ENCODE results near the gene ZYX. TPM values are rescaled to one million over a fixed set of nuclear protein-coding genes. Genes with fewer than 3 reads are reported as not detected.

Gene ZYX
- 17.6 to 77.8 TPM (median 22.5 TPM) in 3 replicates for polyA plus RNA-seq
- polyA plus RNA-seq (2011; ENCODE audit: low read depth) = 43.5 TPM
- 58.1 and 116 TPM in 2 replicates for polyA plus RNA-seq (2011; cell fraction: cytosol; rRNA removed)
- polyA plus RNA-seq (2011; cell fraction: nucleus; rRNA removed) = 102 and 140 TPM in 2 replicates
- 129 and 217 TPM in 2 replicates for polyA plus RNA-seq (2012; ENCODE audit: low replicate concordance)
- 42.3 to 427 TPM (median 56.3 TPM) in 3 replicates for polyA minus RNA-seq
- polyA minus RNA-seq (2011; cell fraction: cytosol; rRNA and poly(A)+ RNA removed) = 202 TPM
- 53.6 and 67.5 TPM in 2 replicates for polyA minus RNA-seq (2011; cell fraction: nucleus; rRNA and poly(A)+ RNA removed)

GRCh38 chr7:143380646-143381426, at the start of gene ZYX:
TSS of gene ZYX (plus strand) at chr7:143381345. CDS start at chr7:143381572, 227 bp downstream.
- no peak for FAIRE-seq

DNA sequence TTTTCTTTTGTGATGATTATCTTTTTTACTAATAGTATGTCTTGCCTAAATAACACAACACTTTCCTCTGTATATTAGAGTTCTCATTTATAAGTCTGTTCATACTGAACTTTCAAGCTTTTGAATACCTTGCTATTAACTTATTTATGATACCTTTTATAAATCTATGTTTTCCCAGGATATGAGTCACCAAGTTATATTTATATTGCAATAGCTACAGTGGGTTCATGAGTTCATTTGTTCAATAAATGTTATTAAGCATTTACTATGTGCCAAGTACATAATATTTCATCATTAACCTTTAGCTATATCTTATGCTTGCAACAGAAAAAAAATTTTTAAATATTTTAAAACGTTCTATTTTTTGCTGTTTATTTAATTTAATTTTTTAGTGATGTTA, 46.9 kb upstream of the ZYX start:
- Histone ChIP-seq H3K4me3 (ENCODE audit: control insufficient read depth in 2 of 3, extremely low read depth in 1 of 3, insufficient read depth in 2 of 3, low read depth in 1 of 3, low read length in 3 of 3) (no peak overlapping the region), H3K9ac (ENCODE audit: control insufficient read depth, extremely low read depth, insufficient read depth, low read length) (no peak overlapping the region), H3K9me3 (ENCODE audit: control insufficient read depth, low read depth, low read length) (no peaks in the 10 kb centered on the region), H3K36me3 (ENCODE audit: control insufficient read depth in 2 of 2, extremely low read depth in 1 of 2, insufficient read depth in 2 of 2, low read length in 2 of 2) (no peaks in the 10 kb centered on the region), H3K9me1 (ENCODE audit: control insufficient read depth, extremely low read depth, insufficient read depth, low read length) (peaks cover 3% of the 10 kb centered on the region), H3K4me2 (ENCODE audit: control insufficient read depth, extremely low read depth, insufficient read depth, low read depth, low read length) (no peak overlapping the region), H3K79me2 (ENCODE audit: control insufficient read depth, insufficient read depth, low read length) (no peaks in the 10 kb centered on the region), H4K20me1 (ENCODE audit: control insufficient read depth, extremely low read depth, insufficient read depth, low read length) (no peaks in the 10 kb centered on the region), H3K4me1 (ENCODE audit: control insufficient read depth, extremely low read depth, insufficient read depth, low read length) (peaks cover 14% of the 10 kb centered on the region), H2AFZ (ENCODE audit: control insufficient read depth, low read length) (no peak overlapping the region), H3K27me3 (ENCODE audit: control insufficient read depth, extremely low read depth, insufficient read depth, low read length) (no peaks in the 10 kb centered on the region), H3K27ac (ENCODE audit: control insufficient read depth, insufficient read depth, low read length) (no peak overlapping the region)
- FAIRE-seq (no peak), DNase-seq (ENCODE audit: low read depth, low spot score) (no peak)
- dilution Hi-C loops (cut with MboI; ENCODE audit: extremely low pct_ligation_motif_present, low sequenced_read_pairs) = no loop called here
- no peak for TF ChIP-seq EZH2 (IDR thresholded peaks at IDR 0.05; ENCODE audit: low read length)

More at GRCh38 chr7:143380646-143381426, at the start of gene ZYX:
- Histone ChIP-seq H3K9ac (ENCODE audit: control insufficient read depth, extremely low read depth, insufficient read depth, low read length) (peak within 1 kb of the TSS; percentile 91), H4K20me1 (ENCODE audit: control insufficient read depth, extremely low read depth, insufficient read depth, low read length) (peaks cover 20% of the 10 kb centered on the region), H3K79me2 (ENCODE audit: control insufficient read depth, insufficient read depth, low read length) (peaks cover 43% of the 10 kb centered on the region), H3K27me3 (ENCODE audit: control insufficient read depth, extremely low read depth, insufficient read depth, low read length) (no peaks in the 10 kb centered on the region), H2AFZ (ENCODE audit: control insufficient read depth, low read length) (peak within 1 kb of the TSS; percentile 46), H3K4me3 (ENCODE audit: control insufficient read depth in 2 of 3, extremely low read depth in 1 of 3, insufficient read depth in 2 of 3, low read depth in 1 of 3, low read length in 3 of 3) (peak within 1 kb of the TSS; percentile 75 to 92 (median 82)), H3K27ac (ENCODE audit: control insufficient read depth, insufficient read depth, low read length) (peak within 1 kb of the TSS; percentile 92), H3K9me3 (ENCODE audit: control insufficient read depth, low read depth, low read length) (no peaks in the 10 kb centered on the region), H3K4me1 (ENCODE audit: control insufficient read depth, extremely low read depth, insufficient read depth, low read length) (peaks cover 44% of the 10 kb centered on the region), H3K4me2 (ENCODE audit: control insufficient read depth, extremely low read depth, insufficient read depth, low read depth, low read length) (peak within 1 kb of the TSS; percentile 98), H3K9me1 (ENCODE audit: control insufficient read depth, extremely low read depth, insufficient read depth, low read length) (peaks cover 6% of the 10 kb centered on the region), H3K36me3 (ENCODE audit: control insufficient read depth in 2 of 2, extremely low read depth in 1 of 2, insufficient read depth in 2 of 2, low read length in 2 of 2) (peaks cover 12 to 19% of the 10 kb centered on the region in 2 experiments)
- TF ChIP-seq, protein P1, sequence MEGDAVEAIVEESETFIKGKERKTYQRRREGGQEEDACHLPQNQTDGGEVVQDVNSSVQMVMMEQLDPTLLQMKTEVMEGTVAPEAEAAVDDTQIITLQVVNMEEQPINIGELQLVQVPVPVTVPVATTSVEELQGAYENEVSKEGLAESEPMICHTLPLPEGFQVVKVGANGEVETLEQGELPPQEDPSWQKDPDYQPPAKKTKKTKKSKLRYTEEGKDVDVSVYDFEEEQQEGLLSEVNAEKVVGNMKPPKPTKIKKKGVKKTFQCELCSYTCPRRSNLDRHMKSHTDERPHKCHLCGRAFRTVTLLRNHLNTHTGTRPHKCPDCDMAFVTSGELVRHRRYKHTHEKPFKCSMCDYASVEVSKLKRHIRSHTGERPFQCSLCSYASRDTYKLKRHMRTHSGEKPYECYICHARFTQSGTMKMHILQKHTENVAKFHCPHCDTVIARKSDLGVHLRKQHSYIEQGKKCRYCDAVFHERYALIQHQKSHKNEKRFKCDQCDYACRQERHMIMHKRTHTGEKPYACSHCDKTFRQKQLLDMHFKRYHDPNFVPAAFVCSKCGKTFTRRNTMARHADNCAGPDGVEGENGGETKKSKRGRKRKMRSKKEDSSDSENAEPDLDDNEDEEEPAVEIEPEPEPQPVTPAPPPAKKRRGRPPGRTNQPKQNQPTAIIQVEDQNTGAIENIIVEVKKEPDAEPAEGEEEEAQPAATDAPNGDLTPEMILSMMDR (optimal IDR thresholded peaks at IDR 0.05 in 1 of 3, IDR thresholded peaks at IDR 0.05 in 1 of 3, conservative IDR thresholded peaks at IDR 0.05 in 1 of 3; ENCODE audit: extremely low read depth in 1 of 3, insufficient read depth in 2 of 3, low read length in 3 of 3) = no peak
- TF ChIP-seq EZH2 (IDR thresholded peaks at IDR 0.05; ENCODE audit: low read length) = no peak
- dilution Hi-C loops (cut with MboI; ENCODE audit: extremely low pct_ligation_motif_present, low sequenced_read_pairs) = no loop called here
- no peak for DNase-seq (ENCODE audit: low read depth, low spot score)
